Activated naive CD4-positive, alpha-beta T cell treated with anti-CD3 and anti-CD28 coated beads, Interleukin-2, amount 50 U/mL, for 24 hours (primary cell): ENCODE results near the gene PLEKHA5.

Source experiments
- H3K27ac Mint-ChIP-seq: one replicate; pipeline ENCODE4 v1.8.0; 2021; ENCODE audit warnings: mild to moderate bottlenecking, mixed read lengths
- H3K27me3 Mint-ChIP-seq: one replicate; pipeline ENCODE4 v1.8.0; 2021; ENCODE audit warnings: mixed read lengths
- H3K36me3 Mint-ChIP-seq: one replicate; pipeline ENCODE4 v1.8.0; 2021; ENCODE audit warnings: mixed read lengths
- H3K4me1 Mint-ChIP-seq: one replicate; pipeline ENCODE4 v1.8.0; 2021; ENCODE audit warnings: mixed read lengths
- H3K4me3 Mint-ChIP-seq: one replicate; pipeline ENCODE4 v1.8.0; 2021; ENCODE audit warnings: mild to moderate bottlenecking, mixed read lengths
- H3K9me3 Mint-ChIP-seq: one replicate; pipeline ENCODE4 v1.8.0; 2021; ENCODE audit warnings: mixed read lengths

The PLEKHA5 gene

GRCh38 chr12:19239616-19240234, 110.2 kb downstream of the PLEKHA5 start:
- H3K36me3 Mint-ChIP-seq = no peaks in the 10 kb centered on the region

GRCh38 chr12:19242581-19242980, 113.0 kb downstream of the PLEKHA5 start:
- Mint-ChIP-seq H3K9me3 (no peaks in the 10 kb centered on the region), H3K27me3 (peaks cover 9% of the 10 kb centered on the region), H3K4me3 (no peak overlapping the region), H3K4me1 (peaks cover 9% of the 10 kb centered on the region), H3K27ac (no peak overlapping the region), H3K36me3 (no peaks in the 10 kb centered on the region)

More at GRCh38 chr12:19239616-19240234, 110.2 kb downstream of the PLEKHA5 start:
- no peaks in the 10 kb centered on the region for H3K9me3 Mint-ChIP-seq
- H3K27ac Mint-ChIP-seq = no peak overlapping the region
- H3K4me1 Mint-ChIP-seq = peaks cover 9% of the 10 kb centered on the region
- H3K4me3 Mint-ChIP-seq = no peak overlapping the region
- H3K27me3 Mint-ChIP-seq = peaks cover 9% of the 10 kb centered on the region

GRCh38 chr12:19243551-19243950, 114.0 kb downstream of the PLEKHA5 start:
- Mint-ChIP-seq H3K4me3 (no peak overlapping the region), H3K27ac (no peak overlapping the region), H3K4me1 (peaks cover 9% of the 10 kb centered on the region)

GRCh38 chr12:19244312-19244711, 114.8 kb downstream of the PLEKHA5 start:
- H3K9me3 Mint-ChIP-seq = no peaks in the 10 kb centered on the region
- peaks cover 9% of the 10 kb centered on the region for H3K4me1 Mint-ChIP-seq
- no peak overlapping the region for H3K4me3 Mint-ChIP-seq
- no peak overlapping the region for H3K27ac Mint-ChIP-seq
- no peaks in the 10 kb centered on the region for H3K36me3 Mint-ChIP-seq
- H3K27me3 Mint-ChIP-seq = peaks cover 9% of the 10 kb centered on the region

More at GRCh38 chr12:19243551-19243950, 114.0 kb downstream of the PLEKHA5 start:
- Mint-ChIP-seq H3K9me3 (no peaks in the 10 kb centered on the region), H3K36me3 (no peaks in the 10 kb centered on the region), H3K27me3 (peaks cover 9% of the 10 kb centered on the region)

DNA sequence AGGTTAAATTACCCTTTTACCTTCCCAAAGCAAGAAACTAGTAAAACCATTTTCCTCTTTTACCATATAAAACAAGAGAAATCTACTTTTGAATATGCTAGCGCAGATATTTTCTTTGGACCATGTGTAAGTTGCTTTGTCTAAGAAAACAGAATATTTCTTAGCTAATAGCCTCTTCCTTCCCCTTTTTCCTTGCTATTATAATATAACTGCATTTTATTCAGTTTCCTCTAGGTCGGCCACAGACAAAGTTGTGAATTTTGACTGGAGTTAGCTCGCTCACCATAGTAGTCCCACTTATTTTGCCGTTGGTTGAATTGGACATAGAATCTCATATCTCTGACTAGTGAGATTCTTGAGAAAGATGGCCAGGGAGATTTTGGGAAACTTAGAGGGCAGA, 115.6 kb downstream of the PLEKHA5 start:
- no peaks in the 10 kb centered on the region for H3K9me3 Mint-ChIP-seq
- H3K27me3 Mint-ChIP-seq = peaks cover 9% of the 10 kb centered on the region
- H3K4me3 Mint-ChIP-seq = no peak overlapping the region
- no peak overlapping the region for H3K27ac Mint-ChIP-seq
- peaks cover 9% of the 10 kb centered on the region for H3K4me1 Mint-ChIP-seq
- no peaks in the 10 kb centered on the region for H3K36me3 Mint-ChIP-seq

DNA sequence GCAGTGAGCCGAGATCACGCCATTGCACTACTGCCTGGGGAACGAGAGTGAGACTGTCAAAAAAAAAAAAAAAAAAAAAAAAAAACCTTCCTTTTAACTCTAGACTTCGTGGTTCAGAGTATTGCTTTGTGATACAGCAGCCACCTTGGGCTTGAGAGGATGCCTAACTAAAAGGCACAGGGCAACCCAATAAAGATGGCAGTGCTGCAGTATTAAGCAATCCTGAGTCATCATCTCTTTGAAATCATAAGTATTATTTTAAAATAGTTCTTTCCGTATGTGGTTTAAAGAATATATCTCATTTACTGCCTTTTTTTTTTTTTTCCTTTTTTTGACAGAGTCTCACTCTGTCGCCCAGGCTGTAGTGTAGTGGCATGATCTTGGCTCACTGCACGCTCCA, 116.1 kb downstream of the PLEKHA5 start:
- H3K27ac Mint-ChIP-seq = no peak overlapping the region
- no peaks in the 10 kb centered on the region for H3K36me3 Mint-ChIP-seq
- H3K4me1 Mint-ChIP-seq = peaks cover 9% of the 10 kb centered on the region
- H3K27me3 Mint-ChIP-seq = peaks cover 9% of the 10 kb centered on the region
- no peak overlapping the region for H3K4me3 Mint-ChIP-seq
- no peaks in the 10 kb centered on the region for H3K9me3 Mint-ChIP-seq

DNA sequence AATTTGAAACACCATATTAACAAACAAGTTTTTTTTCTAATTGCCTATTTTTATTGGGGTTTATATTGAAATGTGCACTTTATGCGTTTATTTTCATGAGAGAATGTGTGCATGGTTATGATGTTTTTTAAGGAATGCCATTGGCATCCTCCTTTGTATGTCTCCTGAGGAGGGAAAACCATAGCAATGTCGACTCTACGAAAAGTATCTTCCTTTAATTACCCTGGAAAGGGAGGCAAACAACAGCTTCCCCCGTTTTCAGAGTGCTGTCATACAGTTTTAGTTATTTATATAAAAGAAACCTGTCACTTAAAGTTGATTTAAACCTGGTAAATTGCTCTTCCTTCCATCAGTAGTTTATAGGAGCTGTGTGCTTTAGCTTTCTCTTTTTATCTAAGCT, 117.4 kb downstream of the PLEKHA5 start:
- Mint-ChIP-seq H3K36me3 (no peaks in the 10 kb centered on the region), H3K9me3 (no peaks in the 10 kb centered on the region), H3K27ac (no peak overlapping the region), H3K4me1 (peaks cover 9% of the 10 kb centered on the region), H3K27me3 (peaks cover 5% of the 10 kb centered on the region), H3K4me3 (no peak overlapping the region)

DNA sequence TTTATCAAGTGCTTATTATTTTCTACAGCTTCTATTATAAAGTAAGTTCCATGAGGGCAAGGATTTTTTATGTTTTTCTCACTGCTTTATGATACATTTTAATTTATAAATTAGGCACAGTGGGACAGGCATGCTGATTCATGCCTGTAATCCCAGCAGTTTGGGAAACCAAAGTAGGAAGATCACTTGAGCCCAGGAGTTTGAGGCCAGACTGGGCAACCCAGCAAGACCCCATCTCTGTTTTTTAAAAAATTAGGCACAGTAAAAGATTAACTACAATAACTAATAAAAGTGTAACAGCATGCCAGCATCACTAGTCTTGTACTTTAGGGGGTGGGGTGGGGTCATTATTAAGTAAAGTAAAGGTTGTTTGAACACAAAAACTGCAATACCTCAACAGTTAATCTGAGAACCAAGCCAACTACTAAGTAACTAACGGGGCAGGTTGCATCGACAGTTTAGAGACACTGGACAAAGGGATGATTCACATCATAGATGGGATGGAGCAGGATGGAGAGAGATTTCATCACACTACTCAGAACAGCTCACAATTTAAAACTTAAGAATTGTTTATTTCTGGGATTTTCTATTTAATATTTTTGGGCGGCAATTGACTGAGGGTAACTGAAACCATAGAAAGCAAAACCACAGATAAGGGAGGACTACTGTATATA, 119.5 kb downstream of the PLEKHA5 start:
- H3K4me1 Mint-ChIP-seq = no peaks in the 10 kb centered on the region
- H3K4me3 Mint-ChIP-seq = no peak overlapping the region
- no peaks in the 10 kb centered on the region for H3K36me3 Mint-ChIP-seq
- H3K9me3 Mint-ChIP-seq = no peaks in the 10 kb centered on the region
- no peak overlapping the region for H3K27ac Mint-ChIP-seq
- H3K27me3 Mint-ChIP-seq = no peaks in the 10 kb centered on the region

DNA sequence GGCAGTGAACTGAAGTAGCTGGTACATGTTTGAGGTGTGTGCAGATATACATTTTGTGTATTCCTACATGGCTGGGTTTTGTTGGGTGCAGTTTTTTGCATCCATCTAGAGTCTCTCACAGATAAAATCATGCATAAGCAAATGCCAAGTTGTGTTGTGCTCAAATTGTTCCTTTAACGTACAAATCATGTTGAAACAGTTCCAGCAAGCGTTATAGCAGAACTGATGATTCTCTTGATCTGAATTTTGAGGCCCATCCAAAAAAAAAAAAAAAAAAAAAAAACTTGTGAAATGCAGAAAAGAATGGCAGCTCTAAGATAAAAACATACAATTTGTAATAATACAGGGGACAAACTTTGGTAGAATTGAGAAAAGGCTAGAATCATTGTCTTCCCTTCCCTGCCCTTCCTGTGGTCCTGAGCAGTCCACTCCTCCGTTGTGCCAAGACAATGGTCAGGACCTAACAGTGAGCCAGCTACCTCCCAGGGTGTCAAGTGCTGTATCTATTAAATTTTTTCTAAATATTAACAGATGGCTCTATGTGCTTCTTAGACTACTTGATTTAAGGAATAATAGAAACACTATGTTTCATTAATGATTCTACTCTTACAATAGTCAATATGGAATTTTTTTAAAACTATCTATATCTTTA, 122.1 kb downstream of the PLEKHA5 start:
- no peak overlapping the region for H3K4me3 Mint-ChIP-seq

DNA sequence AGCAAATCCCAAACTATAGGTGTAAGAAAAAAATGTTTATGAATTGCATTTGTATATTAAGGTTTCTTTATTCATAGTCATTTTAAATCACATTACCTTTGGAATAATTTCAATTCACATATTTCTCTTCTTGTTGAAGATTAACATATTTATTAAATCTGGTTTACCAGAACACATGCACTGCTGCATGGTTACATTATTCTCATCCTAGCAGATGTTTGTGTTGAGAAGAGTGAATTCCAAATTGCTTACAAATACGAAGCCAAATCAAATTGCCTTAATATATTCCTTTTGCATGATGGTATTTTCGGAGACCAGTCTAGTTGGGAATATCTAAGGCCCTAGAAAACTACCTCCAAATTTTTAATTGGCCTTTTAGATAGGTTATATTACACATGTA, 130.6 kb downstream of the PLEKHA5 start:
- H3K4me3 Mint-ChIP-seq = no peak overlapping the region
- H3K9me3 Mint-ChIP-seq = no peaks in the 10 kb centered on the region
- H3K4me1 Mint-ChIP-seq = no peaks in the 10 kb centered on the region
- no peaks in the 10 kb centered on the region for H3K27me3 Mint-ChIP-seq
- H3K36me3 Mint-ChIP-seq = no peaks in the 10 kb centered on the region
- H3K27ac Mint-ChIP-seq = no peak overlapping the region

More for the DNA sequence above, 122.1 kb downstream of the PLEKHA5 start:
- Mint-ChIP-seq H3K9me3 (no peaks in the 10 kb centered on the region), H3K4me1 (no peaks in the 10 kb centered on the region), H3K36me3 (no peaks in the 10 kb centered on the region), H3K27me3 (peaks cover 1% of the 10 kb centered on the region), H3K27ac (no peak overlapping the region)

- Mint-ChIP-seq H3K36me3 (no peaks in the 10 kb centered on the region), H3K9me3 (no peaks in the 10 kb centered on the region), H3K27ac (no peak overlapping the region), H3K4me1 (no peaks in the 10 kb centered on the region), H3K27me3 (no peaks in the 10 kb centered on the region), H3K4me3 (no peak overlapping the region)
These were observed 132.2 kb downstream of the PLEKHA5 start for GRCh38 chr12:19261773-19262172.

DNA sequence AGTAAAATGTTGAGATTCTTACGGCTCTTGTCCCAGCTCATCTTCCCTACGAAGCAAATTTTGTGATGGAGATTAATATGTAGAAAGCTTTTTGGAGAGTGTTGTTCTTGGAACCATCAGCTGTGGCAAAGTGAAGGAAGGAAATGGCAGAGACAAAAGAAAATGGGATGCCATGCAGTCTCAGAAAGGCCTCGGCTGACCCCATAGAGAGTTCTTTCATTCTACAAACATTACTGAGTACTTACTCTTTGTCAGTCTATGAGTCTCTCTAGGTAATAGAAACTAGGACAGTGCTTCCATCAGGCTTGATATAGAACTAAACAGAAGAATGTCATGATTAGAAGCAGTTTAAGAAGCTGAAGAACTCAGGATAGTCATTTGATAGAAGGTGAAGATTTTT, 134.1 kb downstream of the PLEKHA5 start:
- Mint-ChIP-seq H3K36me3 (no peaks in the 10 kb centered on the region), H3K9me3 (no peaks in the 10 kb centered on the region), H3K27me3 (no peaks in the 10 kb centered on the region), H3K4me3 (no peak overlapping the region), H3K27ac (no peak overlapping the region), H3K4me1 (no peaks in the 10 kb centered on the region)

DNA sequence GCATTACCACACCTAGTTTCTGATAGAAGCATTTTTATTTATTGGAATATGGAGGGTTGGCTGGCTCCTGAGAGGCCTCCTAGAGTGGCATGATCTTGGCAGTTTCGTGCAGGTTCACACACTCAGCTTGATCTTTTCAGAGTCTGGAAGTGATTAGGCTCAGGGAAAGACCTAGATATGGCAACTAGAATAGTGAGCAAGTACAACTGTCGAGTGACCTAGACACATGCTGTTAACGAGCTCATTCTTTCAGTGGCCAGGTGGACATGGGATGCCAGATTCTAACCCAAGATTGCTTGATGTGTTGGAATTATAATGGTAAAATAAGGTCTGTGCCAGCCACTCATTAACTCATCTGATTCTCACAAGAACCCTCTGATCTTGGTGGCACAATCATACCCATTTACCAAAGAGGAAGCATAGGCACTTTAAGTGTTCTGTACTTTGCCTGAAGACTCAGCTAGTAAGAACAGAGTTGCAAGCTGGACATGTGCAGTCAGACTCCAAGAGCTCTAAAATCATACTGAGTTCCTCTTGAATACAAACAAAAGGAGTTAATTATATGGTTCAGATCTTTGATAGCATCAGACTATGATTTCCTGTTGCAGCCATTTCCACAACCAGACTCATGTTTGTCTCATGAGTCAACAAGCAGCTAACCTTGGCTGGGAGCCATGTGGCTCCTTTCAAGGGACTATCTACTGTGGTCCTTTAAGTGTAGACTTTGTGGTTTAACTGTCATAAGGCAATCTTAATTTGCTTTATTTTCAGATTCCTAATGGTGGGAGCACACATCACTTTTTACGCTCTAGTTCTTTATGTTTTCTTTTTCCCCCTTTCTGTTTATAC, 144.2 kb downstream of the PLEKHA5 start:
- H3K4me1 Mint-ChIP-seq = peaks cover 6% of the 10 kb centered on the region
- H3K27me3 Mint-ChIP-seq = peaks cover 1% of the 10 kb centered on the region
- no peaks in the 10 kb centered on the region for H3K9me3 Mint-ChIP-seq
- no peak overlapping the region for H3K27ac Mint-ChIP-seq
- no peaks in the 10 kb centered on the region for H3K36me3 Mint-ChIP-seq
- H3K4me3 Mint-ChIP-seq = no peak overlapping the region

GRCh38 chr12:19276767-19277166, 147.2 kb downstream of the PLEKHA5 start:
- H3K36me3 Mint-ChIP-seq = no peaks in the 10 kb centered on the region

GRCh38 chr12:19277711-19278110, 148.2 kb downstream of the PLEKHA5 start:
- Mint-ChIP-seq H3K27ac (no peak overlapping the region), H3K27me3 (peaks cover 3% of the 10 kb centered on the region), H3K4me3 (no peak overlapping the region), H3K4me1 (peaks cover 6% of the 10 kb centered on the region), H3K36me3 (no peaks in the 10 kb centered on the region), H3K9me3 (no peaks in the 10 kb centered on the region)

More at GRCh38 chr12:19276767-19277166, 147.2 kb downstream of the PLEKHA5 start:
- Mint-ChIP-seq H3K27ac (no peak overlapping the region), H3K4me1 (peaks cover 6% of the 10 kb centered on the region), H3K4me3 (no peak overlapping the region), H3K27me3 (peaks cover 3% of the 10 kb centered on the region), H3K9me3 (no peaks in the 10 kb centered on the region)
